Measurements from ENCODE around the gene DAPK1.

The DAPK1 gene

DNA sequence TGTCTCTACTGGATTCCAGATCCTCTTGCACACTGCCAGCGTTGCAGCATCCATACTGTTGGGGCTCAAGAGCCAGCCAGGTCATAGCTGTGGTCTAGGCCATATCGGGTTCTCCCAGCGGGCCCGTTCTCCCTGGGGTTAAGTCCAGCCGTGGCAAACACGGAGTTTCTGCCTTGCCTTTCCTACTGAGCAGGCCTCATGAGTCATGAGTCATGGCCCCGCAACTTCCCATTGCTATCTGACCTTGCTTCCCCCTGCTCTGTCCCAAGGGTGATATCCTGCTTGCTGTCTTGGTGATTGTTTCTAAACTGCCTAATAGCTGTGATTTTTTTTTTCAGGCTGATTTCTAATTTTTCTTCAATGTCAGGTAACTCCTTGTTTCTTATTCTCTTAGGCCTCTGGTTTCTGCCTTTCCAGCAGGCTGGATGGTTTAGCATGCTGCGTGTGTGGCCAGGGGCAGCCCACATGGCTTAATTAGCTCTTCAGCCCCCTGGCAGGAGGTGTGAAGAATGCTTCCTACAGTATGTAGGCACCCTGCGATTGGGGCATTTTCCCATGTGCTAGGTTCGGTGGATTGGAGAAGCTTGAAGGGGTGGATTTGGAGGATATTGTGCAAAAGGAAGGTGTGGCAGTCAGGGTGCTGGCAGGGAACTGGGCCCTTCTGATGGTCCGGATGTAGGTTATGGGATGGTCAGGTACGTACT, 18.7 kb downstream of the DAPK1 start:
- no peaks in the 10 kb centered on the region for H3K79me2 ChIP-seq (ENCODE audit: control insufficient read depth, low read length)
- no peaks in the 10 kb centered on the region for H3K4me1 ChIP-seq (ENCODE audit: control insufficient read depth, low read length)
- no peak for TF ChIP-seq EZH2phosphoT487 (IDR thresholded peaks at IDR 0.05; ENCODE audit: borderline replicate concordance, low read length)
- TF ChIP-seq, protein P1, sequence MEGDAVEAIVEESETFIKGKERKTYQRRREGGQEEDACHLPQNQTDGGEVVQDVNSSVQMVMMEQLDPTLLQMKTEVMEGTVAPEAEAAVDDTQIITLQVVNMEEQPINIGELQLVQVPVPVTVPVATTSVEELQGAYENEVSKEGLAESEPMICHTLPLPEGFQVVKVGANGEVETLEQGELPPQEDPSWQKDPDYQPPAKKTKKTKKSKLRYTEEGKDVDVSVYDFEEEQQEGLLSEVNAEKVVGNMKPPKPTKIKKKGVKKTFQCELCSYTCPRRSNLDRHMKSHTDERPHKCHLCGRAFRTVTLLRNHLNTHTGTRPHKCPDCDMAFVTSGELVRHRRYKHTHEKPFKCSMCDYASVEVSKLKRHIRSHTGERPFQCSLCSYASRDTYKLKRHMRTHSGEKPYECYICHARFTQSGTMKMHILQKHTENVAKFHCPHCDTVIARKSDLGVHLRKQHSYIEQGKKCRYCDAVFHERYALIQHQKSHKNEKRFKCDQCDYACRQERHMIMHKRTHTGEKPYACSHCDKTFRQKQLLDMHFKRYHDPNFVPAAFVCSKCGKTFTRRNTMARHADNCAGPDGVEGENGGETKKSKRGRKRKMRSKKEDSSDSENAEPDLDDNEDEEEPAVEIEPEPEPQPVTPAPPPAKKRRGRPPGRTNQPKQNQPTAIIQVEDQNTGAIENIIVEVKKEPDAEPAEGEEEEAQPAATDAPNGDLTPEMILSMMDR (IDR thresholded peaks at IDR 0.05; ENCODE audit: low read depth, low read length, poor library complexity, severe bottlenecking): no peak
- H3K4me2 ChIP-seq (ENCODE audit: low read length): no peak overlapping the region
- no peak overlapping the region for H3K27ac ChIP-seq (ENCODE audit: low read depth, low read length)
- no peaks in the 10 kb centered on the region for H3K9me3 ChIP-seq (ENCODE audit: control insufficient read depth, insufficient read depth, low read length)
- no peaks in the 10 kb centered on the region for H3F3A ChIP-seq (ENCODE audit: control insufficient read depth, insufficient read depth)
- H3K36me3 ChIP-seq (ENCODE audit: control insufficient read depth, low read length): no peaks in the 10 kb centered on the region
- H4K20me1 ChIP-seq (ENCODE audit: control insufficient read depth, insufficient read depth, low read depth, low read length): no peaks in the 10 kb centered on the region
- H3K4me3 ChIP-seq (ENCODE audit: low read length): no peak overlapping the region
- H3K27me3 ChIP-seq (ENCODE audit: control insufficient read depth, low read length): no peaks in the 10 kb centered on the region
- no peaks in the 10 kb centered on the region for H3K9me2 ChIP-seq (replicated peaks; ENCODE audit: control insufficient read depth, low read length)

DNA sequence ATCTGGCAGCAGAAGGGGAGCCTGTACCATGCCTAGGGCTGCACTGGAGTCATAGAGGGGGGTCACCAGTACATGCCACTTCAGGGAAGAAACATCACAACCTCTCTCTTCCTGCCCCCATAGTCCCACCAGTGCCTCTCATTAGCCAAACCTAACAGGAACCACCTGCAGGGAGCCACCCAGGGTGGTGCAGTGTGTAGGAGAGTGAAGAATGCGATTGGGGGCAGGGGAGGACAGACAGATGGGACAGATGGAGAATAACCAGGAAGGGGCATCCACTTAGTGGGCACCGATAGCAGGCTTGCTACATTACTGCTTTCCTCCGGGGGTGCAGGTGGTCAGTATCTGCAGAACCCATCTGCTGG, 19.2 kb downstream of the DAPK1 start:
- no peak for TF ChIP-seq EZH2phosphoT487 (IDR thresholded peaks at IDR 0.05; ENCODE audit: borderline replicate concordance, low read length)
- Histone ChIP-seq H3K27me3 (ENCODE audit: control insufficient read depth, low read length) (no peaks in the 10 kb centered on the region), H3K9me2 (replicated peaks; ENCODE audit: control insufficient read depth, low read length) (no peaks in the 10 kb centered on the region), H3K4me3 (ENCODE audit: low read length) (no peak overlapping the region), H4K20me1 (ENCODE audit: control insufficient read depth, insufficient read depth, low read depth, low read length) (no peaks in the 10 kb centered on the region), H3F3A (ENCODE audit: control insufficient read depth, insufficient read depth) (no peaks in the 10 kb centered on the region), H3K4me1 (ENCODE audit: control insufficient read depth, low read length) (no peaks in the 10 kb centered on the region), H3K27ac (ENCODE audit: low read depth, low read length) (no peak overlapping the region), H3K79me2 (ENCODE audit: control insufficient read depth, low read length) (no peaks in the 10 kb centered on the region), H3K36me3 (ENCODE audit: control insufficient read depth, low read length) (no peaks in the 10 kb centered on the region), H3K4me2 (ENCODE audit: low read length) (no peak overlapping the region), H3K9me3 (ENCODE audit: control insufficient read depth, insufficient read depth, low read length) (no peaks in the 10 kb centered on the region)

DNA sequence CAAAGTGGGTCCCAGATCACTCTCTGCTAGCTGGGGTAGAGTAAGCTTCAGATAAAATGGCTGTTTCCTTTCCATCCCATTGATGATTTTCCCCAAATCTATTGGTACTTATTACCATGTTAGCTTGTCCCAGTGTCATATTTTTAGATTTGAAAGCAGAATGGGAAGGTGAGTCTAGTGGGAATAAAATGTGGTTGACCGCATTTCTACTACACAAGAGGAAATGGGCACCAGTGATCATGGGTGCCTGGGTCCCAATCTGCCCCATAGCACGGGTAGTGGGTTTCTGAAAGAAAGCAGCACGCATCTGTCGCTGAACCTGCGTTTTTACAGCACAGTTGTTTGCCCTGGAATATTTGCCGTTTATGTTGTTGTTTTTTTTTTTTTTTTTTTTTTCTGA, 20.1 kb downstream of the DAPK1 start:
- Histone ChIP-seq H3K27me3 (ENCODE audit: control insufficient read depth, low read length) (no peaks in the 10 kb centered on the region), H3F3A (ENCODE audit: control insufficient read depth, insufficient read depth) (no peaks in the 10 kb centered on the region), H4K20me1 (ENCODE audit: control insufficient read depth, insufficient read depth, low read depth, low read length) (no peaks in the 10 kb centered on the region), H3K4me1 (ENCODE audit: control insufficient read depth, low read length) (no peaks in the 10 kb centered on the region), H3K79me2 (ENCODE audit: control insufficient read depth, low read length) (no peaks in the 10 kb centered on the region), H3K9me3 (ENCODE audit: control insufficient read depth, insufficient read depth, low read length) (no peaks in the 10 kb centered on the region), H3K4me2 (ENCODE audit: low read length) (no peak overlapping the region), H3K4me3 (ENCODE audit: low read length) (no peak overlapping the region), H3K36me3 (ENCODE audit: control insufficient read depth, low read length) (no peaks in the 10 kb centered on the region), H3K27ac (ENCODE audit: low read depth, low read length) (no peak overlapping the region), H3K9me2 (replicated peaks; ENCODE audit: control insufficient read depth, low read length) (no peaks in the 10 kb centered on the region)
- TF ChIP-seq EZH2phosphoT487 (IDR thresholded peaks at IDR 0.05; ENCODE audit: borderline replicate concordance, low read length): no peak
- TF ChIP-seq, protein P1 (IDR thresholded peaks at IDR 0.05; ENCODE audit: low read depth, low read length, poor library complexity, severe bottlenecking): no peak

DNA sequence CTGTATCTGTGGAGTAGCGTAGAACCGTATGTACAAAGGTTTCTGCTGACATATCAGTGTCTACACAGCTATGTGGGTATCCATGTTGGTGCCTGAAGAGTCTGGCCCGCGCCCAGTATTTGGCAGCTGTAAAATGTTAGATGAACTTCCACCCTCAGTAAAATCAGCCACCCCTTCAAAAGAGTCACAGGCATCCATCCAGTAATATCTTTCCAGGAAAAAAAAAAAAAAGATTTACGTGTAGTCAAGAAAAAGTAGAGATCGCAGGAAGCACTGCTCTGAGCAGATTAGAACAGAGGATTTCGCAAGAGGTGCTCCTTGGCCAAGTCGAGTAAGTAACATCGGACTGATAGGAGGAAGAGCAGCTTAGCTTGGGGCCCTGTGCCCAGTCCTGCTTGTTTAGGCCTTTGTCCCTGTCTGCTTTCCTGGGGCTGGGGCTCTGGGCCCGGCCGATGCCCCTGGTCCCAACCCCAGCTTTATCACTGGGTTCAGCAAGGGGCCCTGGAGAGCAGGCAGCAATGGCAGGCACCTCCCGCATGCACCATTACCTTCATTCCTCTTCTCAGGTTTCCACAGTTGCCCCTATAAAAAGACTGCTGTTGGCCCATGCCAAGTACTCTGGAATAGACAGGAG, 21.2 kb downstream of the DAPK1 start:
- Histone ChIP-seq H3K27me3 (ENCODE audit: control insufficient read depth, low read length) (no peaks in the 10 kb centered on the region), H4K20me1 (ENCODE audit: control insufficient read depth, insufficient read depth, low read depth, low read length) (no peaks in the 10 kb centered on the region), H3K27ac (ENCODE audit: low read depth, low read length) (no peak overlapping the region), H3K4me3 (ENCODE audit: low read length) (no peak overlapping the region), H3K4me2 (ENCODE audit: low read length) (no peak overlapping the region), H3K4me1 (ENCODE audit: control insufficient read depth, low read length) (no peaks in the 10 kb centered on the region), H3K9me3 (ENCODE audit: control insufficient read depth, insufficient read depth, low read length) (no peaks in the 10 kb centered on the region), H3K9me2 (replicated peaks; ENCODE audit: control insufficient read depth, low read length) (no peaks in the 10 kb centered on the region), H3F3A (ENCODE audit: control insufficient read depth, insufficient read depth) (no peaks in the 10 kb centered on the region), H3K36me3 (ENCODE audit: control insufficient read depth, low read length) (no peaks in the 10 kb centered on the region), H3K79me2 (ENCODE audit: control insufficient read depth, low read length) (no peaks in the 10 kb centered on the region)
- no peak for TF ChIP-seq EZH2phosphoT487 (IDR thresholded peaks at IDR 0.05; ENCODE audit: borderline replicate concordance, low read length)
- TF ChIP-seq, protein P1 (IDR thresholded peaks at IDR 0.05; ENCODE audit: low read depth, low read length, poor library complexity, severe bottlenecking): no peak
